Neural progenitor cell (in vitro differentiated cells): ENCODE measurements around the gene BAK1.

ENCODE experiments used
- EZH2phosphoT487 ChIP-seq: fragments of 200-600 bp; sonication (generic); IDR thresholded peaks from 2 replicates; pipeline ENCODE4 v1.6.1; 2017; ENCODE audit warnings: antibody characterized with exemption
- TF ChIP-seq, protein P1 (sequence below): fragments of 200-600 bp; sonication (generic); IDR thresholded peaks from 2 replicates; pipeline ENCODE4 v1.5.1; 2017; ENCODE audit warnings: antibody characterized with exemption, mild to moderate bottlenecking

DNA sequence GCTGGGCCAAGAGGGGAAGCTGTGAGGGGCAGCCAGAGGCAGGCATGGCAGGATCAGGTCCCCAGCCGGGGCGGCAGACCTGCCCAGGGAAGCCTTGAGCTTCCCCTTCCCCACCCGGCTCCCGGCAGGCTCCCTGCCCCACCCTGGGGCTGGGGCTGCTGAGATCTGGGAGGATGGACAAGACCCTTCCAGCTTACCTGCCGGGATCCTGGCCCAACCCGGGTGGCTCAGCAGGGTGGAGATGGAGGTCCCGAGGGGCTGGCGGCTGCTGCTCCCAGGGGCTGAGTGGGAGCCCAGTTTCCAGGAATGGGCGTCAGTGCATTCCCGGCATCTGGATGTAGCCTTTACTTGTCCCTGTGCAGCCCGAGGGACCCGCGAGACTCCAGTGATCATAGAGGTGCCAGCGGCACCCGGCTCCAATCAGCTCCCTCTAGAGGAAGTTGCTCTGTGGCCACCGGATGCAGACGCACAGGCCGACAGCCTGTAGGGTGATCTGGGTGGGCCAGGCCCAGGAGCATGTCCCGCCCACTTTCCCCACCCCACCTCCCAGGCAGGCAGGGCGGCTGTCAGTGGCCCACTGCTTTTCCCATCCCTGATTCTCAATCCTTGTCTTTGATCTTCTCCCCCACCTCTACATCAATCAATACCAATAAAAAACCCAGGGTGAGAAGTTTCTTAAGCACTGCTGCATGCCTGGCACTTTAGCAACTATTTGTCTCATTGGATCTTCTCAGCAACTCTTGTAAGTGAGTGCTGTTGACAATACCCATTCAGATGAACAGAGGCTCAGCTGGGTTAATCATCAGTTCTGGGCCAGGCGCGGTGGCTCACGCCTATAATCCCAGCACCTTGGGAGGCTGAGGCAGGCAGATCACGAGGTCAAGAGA is at the start of gene BAK1:
- TF ChIP-seq, protein P1, sequence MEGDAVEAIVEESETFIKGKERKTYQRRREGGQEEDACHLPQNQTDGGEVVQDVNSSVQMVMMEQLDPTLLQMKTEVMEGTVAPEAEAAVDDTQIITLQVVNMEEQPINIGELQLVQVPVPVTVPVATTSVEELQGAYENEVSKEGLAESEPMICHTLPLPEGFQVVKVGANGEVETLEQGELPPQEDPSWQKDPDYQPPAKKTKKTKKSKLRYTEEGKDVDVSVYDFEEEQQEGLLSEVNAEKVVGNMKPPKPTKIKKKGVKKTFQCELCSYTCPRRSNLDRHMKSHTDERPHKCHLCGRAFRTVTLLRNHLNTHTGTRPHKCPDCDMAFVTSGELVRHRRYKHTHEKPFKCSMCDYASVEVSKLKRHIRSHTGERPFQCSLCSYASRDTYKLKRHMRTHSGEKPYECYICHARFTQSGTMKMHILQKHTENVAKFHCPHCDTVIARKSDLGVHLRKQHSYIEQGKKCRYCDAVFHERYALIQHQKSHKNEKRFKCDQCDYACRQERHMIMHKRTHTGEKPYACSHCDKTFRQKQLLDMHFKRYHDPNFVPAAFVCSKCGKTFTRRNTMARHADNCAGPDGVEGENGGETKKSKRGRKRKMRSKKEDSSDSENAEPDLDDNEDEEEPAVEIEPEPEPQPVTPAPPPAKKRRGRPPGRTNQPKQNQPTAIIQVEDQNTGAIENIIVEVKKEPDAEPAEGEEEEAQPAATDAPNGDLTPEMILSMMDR = peak; percentile 56
- no peak for TF ChIP-seq EZH2phosphoT487
